ENCODE measurements around the gene MRPL24. TPM values are rescaled to one million over a fixed set of nuclear protein-coding genes. Genes with fewer than 3 reads are reported as not detected.

Gene MRPL24
- total RNA-seq, 2 experiments from 2014 or later = 11.7 to 11.9 TPM

DNA sequence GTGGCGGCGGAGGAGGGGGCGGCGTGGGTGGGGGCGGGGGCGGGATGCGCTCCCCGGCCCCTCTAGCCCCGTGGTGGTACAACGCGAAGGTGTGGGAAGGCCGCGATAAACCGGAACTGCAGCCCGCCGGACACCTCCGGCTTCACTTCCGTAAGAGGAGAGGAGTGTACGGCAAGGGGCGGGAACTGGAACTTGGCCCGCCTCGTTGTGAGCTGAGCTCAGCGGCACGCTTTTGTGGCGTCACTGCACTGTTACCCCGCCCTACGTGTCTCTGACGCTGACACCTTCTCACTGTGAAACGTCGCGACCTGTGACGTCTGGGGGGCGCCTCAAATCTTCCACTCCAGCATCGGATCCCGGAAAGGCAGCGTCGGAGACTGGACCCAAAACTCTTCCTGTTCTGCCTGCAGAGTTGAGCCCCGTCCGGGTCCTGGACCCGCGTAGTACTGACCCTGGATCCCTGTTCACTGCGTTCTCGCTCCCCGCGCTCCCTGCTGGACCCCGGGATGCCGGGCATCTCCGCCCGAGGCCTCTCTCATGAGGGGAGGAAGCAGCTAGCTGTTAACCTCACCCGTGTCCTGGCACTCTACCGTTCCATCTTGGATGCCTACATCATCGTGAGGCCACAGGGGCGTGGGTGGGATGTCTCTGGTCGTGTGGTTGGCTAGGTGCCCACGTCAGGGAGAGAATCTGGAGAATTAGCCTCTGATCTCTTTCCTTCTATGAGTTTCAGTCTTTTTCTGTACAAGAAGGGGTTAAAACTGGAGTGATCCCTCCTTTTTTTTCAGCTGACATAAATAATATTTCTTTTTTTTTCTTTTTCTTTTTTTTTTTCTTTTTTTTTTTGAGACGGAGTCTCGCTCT lies 12.1 kb downstream of the MRPL24 start, which contains the start of gene ISG20L2:
TSS of gene ISG20L2 (minus strand) at position 168 of the 864 bp plus-strand sequence. CDS start 1,114 bp downstream, outside the sequence.
- ChIA-PET POLR2A (interaction anchor here (0.6 to 5.9 kb wide), 20 partner anchors 10 to 613 kb away, joined by 3 to 107 read pairs (median 4); partner anchors contain the start of genes CRABP2, HDGF, MEF2D and MRPL24), CTCF (interaction anchor here (0.6 to 5.1 kb wide), 7 partner anchors 12 to 131 kb away, joined by 3 to 62 read pairs (median 20); partner anchors contain the start of genes CRABP2, MRPL24, NTRK1 and PRCC)
- peak within 1 kb of the TSS; percentile 90 to 98 for H3K27ac ChIP-seq (ENCODE audit: low read depth in 1 of 2, low read length in 2 of 2)
- peaks cover 23% of the 10 kb centered on the region for H3K4me1 Mint-ChIP-seq (ENCODE audit: low read depth)
- no peaks in the 10 kb centered on the region for H3K27me3 Mint-ChIP-seq
- H3K4me3 ChIP-seq (ENCODE audit: low read length) = peak within 1 kb of the TSS; percentile 99
- peaks cover 26% of the 10 kb centered on the region for H3K36me3 ChIP-seq (ENCODE audit: insufficient read depth, low read length)
- TF ChIP-seq, protein P1, sequence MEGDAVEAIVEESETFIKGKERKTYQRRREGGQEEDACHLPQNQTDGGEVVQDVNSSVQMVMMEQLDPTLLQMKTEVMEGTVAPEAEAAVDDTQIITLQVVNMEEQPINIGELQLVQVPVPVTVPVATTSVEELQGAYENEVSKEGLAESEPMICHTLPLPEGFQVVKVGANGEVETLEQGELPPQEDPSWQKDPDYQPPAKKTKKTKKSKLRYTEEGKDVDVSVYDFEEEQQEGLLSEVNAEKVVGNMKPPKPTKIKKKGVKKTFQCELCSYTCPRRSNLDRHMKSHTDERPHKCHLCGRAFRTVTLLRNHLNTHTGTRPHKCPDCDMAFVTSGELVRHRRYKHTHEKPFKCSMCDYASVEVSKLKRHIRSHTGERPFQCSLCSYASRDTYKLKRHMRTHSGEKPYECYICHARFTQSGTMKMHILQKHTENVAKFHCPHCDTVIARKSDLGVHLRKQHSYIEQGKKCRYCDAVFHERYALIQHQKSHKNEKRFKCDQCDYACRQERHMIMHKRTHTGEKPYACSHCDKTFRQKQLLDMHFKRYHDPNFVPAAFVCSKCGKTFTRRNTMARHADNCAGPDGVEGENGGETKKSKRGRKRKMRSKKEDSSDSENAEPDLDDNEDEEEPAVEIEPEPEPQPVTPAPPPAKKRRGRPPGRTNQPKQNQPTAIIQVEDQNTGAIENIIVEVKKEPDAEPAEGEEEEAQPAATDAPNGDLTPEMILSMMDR (IDR thresholded peaks at IDR 0.05) = no peak
- no peaks in the 10 kb centered on the region for H3K27me3 ChIP-seq (ENCODE audit: control insufficient read depth in 1 of 2, insufficient read depth in 2 of 2, low read length in 2 of 2)
- no peak within 1 kb of the TSS for H3K4me3 Mint-ChIP-seq
- H3K9me3 ChIP-seq (ENCODE audit: control insufficient read depth in 1 of 2, insufficient read depth in 1 of 2, low read length in 2 of 2) = no peaks in the 10 kb centered on the region
- H3K36me3 Mint-ChIP-seq (ENCODE audit: low read depth) = peaks cover 34% of the 10 kb centered on the region
- peak within 1 kb of the TSS; percentile 98 for H3K27ac Mint-ChIP-seq
- intact Hi-C loops (cut with DNase I, micrococcal nuclease) = loop anchor here (1.0 to 10.0 kb wide), 6 partner anchors 22 to 224 kb away; partner anchors contain the start of genes HDGF (in 1 of the 2), MEF2D (in 1 of the 2), NTRK1 (in 1 of the 2) and PRCC (in 1 of the 2)
- peaks cover 48% of the 10 kb centered on the region for H3K4me1 ChIP-seq (ENCODE audit: insufficient read depth, low read length)
- peak; percentile 80 to 99 (median 90) for DNase-seq
- peak; percentile 90 for ATAC-seq (ENCODE audit: poor library complexity)
- H3K9me3 Mint-ChIP-seq = no peaks in the 10 kb centered on the region

DNA sequence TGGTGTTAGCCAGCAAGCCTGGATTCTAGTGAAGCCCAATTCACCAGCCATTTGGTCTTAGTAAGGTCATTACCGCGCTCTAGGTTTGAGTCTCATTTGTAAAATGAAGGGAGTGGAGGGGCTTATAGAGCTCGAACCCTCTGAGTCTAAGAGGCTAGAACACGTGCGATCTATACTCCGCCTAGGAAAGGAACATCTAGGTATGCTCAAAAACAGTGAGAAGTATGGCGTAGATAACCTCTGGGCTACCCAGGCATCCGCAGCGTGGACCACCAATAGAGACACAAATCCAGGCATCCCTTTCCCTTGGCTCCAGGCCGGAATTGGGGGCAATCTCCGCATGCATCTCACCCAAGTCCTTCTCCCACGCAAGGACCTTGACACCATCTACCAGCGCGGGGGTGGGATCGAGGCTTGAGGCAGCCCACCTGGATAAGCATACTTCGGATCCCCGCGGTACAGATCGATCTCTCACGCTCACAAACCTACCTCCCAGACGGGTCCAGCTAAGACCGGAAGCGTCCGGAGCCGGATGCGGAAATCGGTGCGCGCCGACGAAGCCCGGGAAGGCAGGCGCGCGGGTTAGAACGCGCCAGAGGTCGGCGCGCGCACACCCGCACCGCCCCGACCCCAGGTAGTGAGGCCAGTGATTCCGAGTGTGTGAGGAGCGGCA lies 12.8 kb downstream of the MRPL24 start, which contains the start of gene METTL25B:
TSS of gene METTL25B (plus strand) at position 544 of the 673 bp plus-strand sequence. CDS start 636 bp downstream, outside the sequence.
- POLR2A ChIA-PET = interaction anchor here (0.6 to 5.9 kb wide), 21 partner anchors 11 to 612 kb away, joined by 3 to 107 read pairs (median 4); partner anchors contain the start of genes CRABP2, HDGF, MEF2D and MRPL24
- H3K27me3 Mint-ChIP-seq = no peaks in the 10 kb centered on the region

More for the DNA sequence above, 12.8 kb downstream of the MRPL24 start, which contains the start of gene METTL25B:
- Histone ChIP-seq H3K4me1 (ENCODE audit: insufficient read depth, low read length) (peaks cover 52% of the 10 kb centered on the region), H3K9me3 (ENCODE audit: control insufficient read depth in 1 of 2, insufficient read depth in 1 of 2, low read length in 2 of 2) (no peaks in the 10 kb centered on the region), H3K27me3 (ENCODE audit: control insufficient read depth in 1 of 2, insufficient read depth in 2 of 2, low read length in 2 of 2) (no peaks in the 10 kb centered on the region), H3K36me3 (ENCODE audit: insufficient read depth, low read length) (peaks cover 32% of the 10 kb centered on the region), H3K27ac (ENCODE audit: low read depth in 1 of 2, low read length in 2 of 2) (peak within 1 kb of the TSS; percentile 90 to 98), H3K4me3 (ENCODE audit: low read length) (peak within 1 kb of the TSS; percentile 99)
- Mint-ChIP-seq H3K36me3 (ENCODE audit: low read depth) (peaks cover 40% of the 10 kb centered on the region), H3K27ac (peak within 1 kb of the TSS; percentile 98), H3K4me1 (ENCODE audit: low read depth) (peaks cover 30% of the 10 kb centered on the region), H3K9me3 (no peaks in the 10 kb centered on the region), H3K4me3 (no peak within 1 kb of the TSS)
- CTCF ChIA-PET = interaction anchor here (0.6 to 5.1 kb wide), 10 partner anchors 13 to 842 kb away, joined by 3 to 119 read pairs (median 36); partner anchors contain the start of genes CRABP2, HDGF, MRPL24 and NTRK1
- ATAC-seq (ENCODE audit: poor library complexity) (peak; percentile 56), DNase-seq (peak in 13 of 14 experiments; percentile 43 to 87 (median 60))
- TF ChIP-seq, protein P1 (IDR thresholded peaks at IDR 0.05) = no peak
- intact Hi-C loops (cut with DNase I, micrococcal nuclease) = loop anchor here (1.0 to 10.0 kb wide), 8 partner anchors 23 to 223 kb away; partner anchors contain the start of genes HDGF (in 1 of the 2), MEF2D (in 1 of the 2), NTRK1 (in 1 of the 2) and PRCC (in 1 of the 2)

Data from CD4-positive, alpha-beta T cell (primary cell).